GM06990 (cell line): ENCODE data around the gene MAP4K2.

Experiments used
- DNase-seq: peaks from one replicate; pipeline ENCODE4 v3.0.0-alpha.2; 2011; ENCODE audit not compliant: insufficient read length; ENCODE audit errors: extremely low read depth
- H3K27me3 ChIP-seq: replicated peaks from 2 replicates; pipeline ENCODE4 v1.6.0; 2011; ENCODE audit warnings: low read length; ENCODE audit not compliant: control insufficient read depth, insufficient read depth
- H3K36me3 ChIP-seq: 2 replicates; pipeline ENCODE4 v1.5.1; 2011; ENCODE audit warnings: low read length; ENCODE audit not compliant: control insufficient read depth, insufficient read depth
- H3K4me3 ChIP-seq: replicated peaks from 2 replicates; pipeline ENCODE4 v1.5.1; 2011; ENCODE audit warnings: low read depth, mild to moderate bottlenecking, control low read depth, low read length
- TF ChIP-seq, protein P1 (sequence below): IDR thresholded peaks from 2 replicates; pipeline ENCODE4 v1.5.1; 2011; ENCODE audit warnings: low read length, control low read depth, mild to moderate bottlenecking, inconsistent platforms; ENCODE audit not compliant: insufficient read depth, poor library complexity, severe bottlenecking

Gene MAP4K2

GRCh38 chr11:64759131-64759721 is 43.8 kb downstream of the MAP4K2 start:
- H3K36me3 ChIP-seq, result peaks cover 6% of the 10 kb centered on the region
- no peak for DNase-seq
- no peaks in the 10 kb centered on the region for H3K27me3 ChIP-seq
- H3K4me3 ChIP-seq, result no peak overlapping the region
- TF ChIP-seq, protein P1, sequence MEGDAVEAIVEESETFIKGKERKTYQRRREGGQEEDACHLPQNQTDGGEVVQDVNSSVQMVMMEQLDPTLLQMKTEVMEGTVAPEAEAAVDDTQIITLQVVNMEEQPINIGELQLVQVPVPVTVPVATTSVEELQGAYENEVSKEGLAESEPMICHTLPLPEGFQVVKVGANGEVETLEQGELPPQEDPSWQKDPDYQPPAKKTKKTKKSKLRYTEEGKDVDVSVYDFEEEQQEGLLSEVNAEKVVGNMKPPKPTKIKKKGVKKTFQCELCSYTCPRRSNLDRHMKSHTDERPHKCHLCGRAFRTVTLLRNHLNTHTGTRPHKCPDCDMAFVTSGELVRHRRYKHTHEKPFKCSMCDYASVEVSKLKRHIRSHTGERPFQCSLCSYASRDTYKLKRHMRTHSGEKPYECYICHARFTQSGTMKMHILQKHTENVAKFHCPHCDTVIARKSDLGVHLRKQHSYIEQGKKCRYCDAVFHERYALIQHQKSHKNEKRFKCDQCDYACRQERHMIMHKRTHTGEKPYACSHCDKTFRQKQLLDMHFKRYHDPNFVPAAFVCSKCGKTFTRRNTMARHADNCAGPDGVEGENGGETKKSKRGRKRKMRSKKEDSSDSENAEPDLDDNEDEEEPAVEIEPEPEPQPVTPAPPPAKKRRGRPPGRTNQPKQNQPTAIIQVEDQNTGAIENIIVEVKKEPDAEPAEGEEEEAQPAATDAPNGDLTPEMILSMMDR, result no peak

DNA sequence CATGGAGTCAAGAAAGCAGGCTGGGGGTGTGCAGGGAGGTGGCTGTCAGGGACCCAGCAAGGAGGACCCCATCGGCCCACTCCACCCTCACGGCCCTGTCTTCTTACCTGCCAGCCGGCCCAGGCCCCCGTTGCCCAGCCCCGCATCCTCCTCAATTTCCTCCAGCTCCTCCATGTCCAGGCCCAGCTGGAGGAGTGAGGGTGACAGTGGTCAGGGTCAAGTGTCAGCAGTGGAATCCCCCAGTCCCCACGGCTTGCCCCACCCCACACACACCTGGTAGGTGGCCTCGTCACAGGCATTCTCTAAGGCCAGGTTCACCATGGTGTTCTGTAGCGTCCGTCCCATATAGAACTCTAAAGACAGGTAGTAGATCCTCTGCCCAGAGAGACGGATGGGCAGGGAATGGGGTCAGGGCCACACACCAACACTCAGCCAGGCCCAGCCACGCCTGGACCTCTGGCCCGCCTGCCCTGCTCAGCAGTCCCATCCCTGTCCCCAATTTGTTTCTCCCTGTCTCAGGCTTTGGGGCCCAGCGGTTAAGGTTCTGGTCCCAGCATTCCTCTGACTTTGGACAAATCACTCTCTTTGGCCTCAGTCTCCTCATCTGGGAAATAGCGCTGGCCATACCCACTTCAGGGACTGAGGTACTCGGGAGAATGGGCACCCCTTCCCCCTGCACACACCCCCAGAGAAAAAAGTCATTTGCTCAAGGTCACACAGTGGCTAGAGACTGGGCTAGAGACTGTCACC is 44.5 kb downstream of the MAP4K2 start:
- TF ChIP-seq, protein P1, result no peak
- no peaks in the 10 kb centered on the region for H3K27me3 ChIP-seq
- H3K4me3 ChIP-seq, result no peak overlapping the region
- H3K36me3 ChIP-seq, result peaks cover 2% of the 10 kb centered on the region
- no peak for DNase-seq

- no peaks in the 10 kb centered on the region; the same call in none of the 2 replicates for H3K36me3 ChIP-seq
- DNase-seq, result no peak
- TF ChIP-seq, protein P1, result no peak
- H3K4me3 ChIP-seq, result no peak overlapping the region
- H3K27me3 ChIP-seq, result no peaks in the 10 kb centered on the region
Observed at GRCh38 chr11:64757549-64758329, 45.3 kb downstream of the MAP4K2 start.

DNA sequence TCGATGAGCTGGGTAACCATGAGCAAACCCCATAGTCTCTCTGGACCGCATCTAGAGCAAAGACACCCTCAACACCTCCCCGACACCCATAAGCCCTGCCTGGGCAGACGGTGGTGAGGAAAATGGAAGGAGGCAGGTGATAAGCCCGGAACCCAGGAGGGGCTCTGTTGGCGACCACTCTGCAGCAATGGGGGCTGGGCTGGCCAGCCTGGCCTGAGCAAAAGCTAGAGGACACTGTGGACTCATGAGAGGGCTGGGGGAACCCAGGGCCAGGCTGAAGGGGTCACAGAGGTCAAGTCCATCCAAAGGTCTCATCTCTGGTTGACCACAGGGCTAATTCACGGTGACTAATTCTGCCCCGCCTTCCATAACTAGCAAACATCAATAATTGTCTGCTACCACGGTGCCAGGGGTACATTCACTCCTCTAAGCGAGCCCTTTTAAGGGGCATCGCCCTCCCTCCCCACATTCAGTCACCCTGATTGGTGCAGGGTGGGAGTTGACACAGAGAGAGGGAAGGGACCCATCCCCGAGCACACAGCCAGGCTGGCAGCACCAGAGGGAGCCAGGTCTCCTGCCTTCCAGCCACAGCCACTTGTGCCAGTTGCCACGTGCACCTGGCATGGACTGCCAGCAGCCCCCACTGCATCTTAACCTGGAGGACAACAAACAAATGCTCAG is 47.2 kb downstream of the MAP4K2 start:
- DNase-seq, result no peak

More for the DNA sequence above, 47.2 kb downstream of the MAP4K2 start:
- Histone ChIP-seq H3K36me3 (no peaks in the 10 kb centered on the region; the same call in 1 of the 2 replicates), H3K4me3 (no peak overlapping the region), H3K27me3 (no peaks in the 10 kb centered on the region)
- TF ChIP-seq, protein P1, result no peak
